ENCODE data around the gene FAM187B.

- TF ChIP-seq EZH2 (IDR thresholded peaks at IDR 0.05; ENCODE audit: low read depth) (no peak), CTCF (conservative IDR thresholded peaks at IDR 0.05) (no peak)
These were observed 25.1 kb upstream of the FAM187B start for GRCh38 chr19:35253316-35254286.

All from PC-9 (cell line).